Transverse colon (tissue), 4 donors: ENCODE data around the gene WSB1. TPM values are rescaled to one million over a fixed set of nuclear protein-coding genes. Genes with fewer than 3 reads are reported as not detected.
"Not testable (repeated sequence)": the region's sequence is repeated elsewhere in the genome, so short reads cannot be mapped to it uniquely, and the experiment has no call there.

ENCODE experiments used
- DNase-seq: peaks from one replicate; pipeline ENCODE4 v3.0.0-alpha.2; 2019
- H3K27ac ChIP-seq, 4 donors: fragments of 200-600 bp; sonication (generic); 2 replicates each; pipeline ENCODE4 v1.5.1; 2016 to 2018; ENCODE audit warnings: inconsistent platforms in 4 of 4
- H3K27me3 ChIP-seq: fragments of 200-600 bp; sonication (generic); 2 replicates; pipeline ENCODE4 v1.5.1; 2017; ENCODE audit warnings: inconsistent platforms
- H3K36me3 ChIP-seq, 4 donors: fragments of 200-600 bp; sonication (generic); 2 replicates each; pipeline ENCODE4 v1.5.1; 2017 to 2019; ENCODE audit warnings: inconsistent platforms in 4 of 4
- H3K4me1 ChIP-seq, 4 donors: fragments of 200-600 bp; sonication (generic); 2 replicates each; pipeline ENCODE4 v1.5.1; 2017 to 2020; ENCODE audit warnings: inconsistent platforms in 4 of 4
- H3K4me3 ChIP-seq, 4 donors: fragments of 200-600 bp; sonication (generic); 1 replicate in 1 of 4; 2 replicates in 3 of 4; pipeline versions ENCODE4 v1.5.1 to v1.6.1; 2017 to 2019; ENCODE audit warnings: inconsistent platforms in 4 of 4
- H3K9me3 ChIP-seq, 2 donors: fragments of 200-600 bp; sonication (generic); 2 replicates each; pipeline ENCODE4 v1.5.1; 2017 to 2019; ENCODE audit warnings: inconsistent platforms in 2 of 2
- CTCF ChIP-seq, 5 experiments: fragments of 200-600 bp in 3 of 5; fragments of 450-650 bp in 2 of 5; sonication (generic) in 3 of 5; IDR thresholded peaks; 1 replicate in 2 of 5; 2 replicates in 3 of 5; pipeline ENCODE4 v1.5.1; 2016 to 2017; ENCODE audit warnings: antibody characterized with exemption in 5 of 5, inconsistent platforms in 3 of 5, mild to moderate bottlenecking in 2 of 5, moderate library complexity in 1 of 5
- EP300 ChIP-seq: sonication (generic); formaldehyde crosslinking; IDR thresholded peaks from one replicate; pipeline ENCODE4 v1.6.1; 2017; ENCODE audit warnings: antibody characterized with exemption, low read depth
- POLR2A ChIP-seq: fragments of 450-650 bp; IDR thresholded peaks from one replicate; pipeline ENCODE4 v1.6.1; 2016; ENCODE audit warnings: antibody characterized with exemption, mild to moderate bottlenecking, moderate library complexity
- POLR2AphosphoS5 ChIP-seq, 3 donors: sonication (generic); formaldehyde crosslinking; IDR thresholded peaks; one replicate each; pipeline ENCODE4 v1.6.1; 2016; ENCODE audit warnings: antibody characterized with exemption in 3 of 3
- WGBS, 2 donors: methylation state at CpG; one replicate each; pipeline ENCODE4 v1.1.5; 2018; ENCODE audit warnings: low coverage in 1 of 2; 5-methylcytosine and 5-hydroxymethylcytosine counted together
- in situ Hi-C, 4 donors: fragments of 200-750 bp; cut with MboI; loops; one replicate each; pipeline versions ENCODE4 v1.15.0 to v1.15.1; 2017; ENCODE audit warnings: low sequenced_read_pairs in 3 of 4, low pct_ligation_motif_present in 1 of 4, low pct_unique_long_range_greater_than_20kb in 1 of 4
- intact Hi-C: fragments of 100-400 bp; cut with DNase I; formaldehyde crosslinking; loops from one replicate; pipeline ENCODE4 v1.15.1; 2023; ENCODE audit warnings: low total_unique reads
- total RNA-seq, 4 donors: library from RNA; depleted of rRNA; stranded (reverse); fragments of >200 nt; gene quantifications; one replicate each; pipeline ENCODE4 v1.1.0, GENCODE V29; 2016

The WSB1 gene
- total RNA-seq, 4 donors from 2014 or later: 90.4 to 335 (median 261) TPM

DNA sequence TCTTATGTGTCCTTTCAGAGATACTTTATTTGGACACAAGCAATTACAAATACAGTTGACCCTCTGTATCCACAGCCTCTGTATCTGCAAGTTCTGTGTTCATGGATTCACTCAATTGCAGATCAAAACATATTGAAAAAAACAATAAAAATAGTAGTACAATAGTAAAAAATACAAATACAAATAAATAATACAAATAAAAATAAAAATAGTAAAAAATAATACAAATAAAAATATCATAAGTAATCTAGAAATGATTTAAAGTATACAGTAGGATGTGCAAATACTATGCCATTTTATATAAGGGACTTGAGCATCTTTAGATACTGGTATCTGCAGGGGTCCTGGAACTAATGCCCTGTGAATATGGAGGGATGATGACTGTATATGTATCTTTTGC lies 47.4 kb upstream of the WSB1 start:
- Histone ChIP-seq H3K9me3 (no peaks in the 10 kb centered on the region), H3K4me3 (no peak overlapping the region), H3K27ac (peak overlapping the region; percentile 80 to 86 (median 83)), H3K4me1 (peaks cover 23 to 62% (median 29%) of the 10 kb centered on the region in 4 donors), H3K27me3 (no peaks in the 10 kb centered on the region), H3K36me3 (no peaks in the 10 kb centered on the region)
- DNase-seq: no peak
- intact Hi-C loops (no loop called here), in situ Hi-C loops (loop anchor here (5.0 to 25.0 kb wide), 4 partner anchors 86 to 366 kb away; partner anchors contain the start of gene KSR1 (in 1 of the 4))
- no peak for TF ChIP-seq CTCF (IDR thresholded peaks at IDR 0.05)
- no peak for TF ChIP-seq EP300
- TF ChIP-seq POLR2AphosphoS5 (IDR thresholded peaks at IDR 0.05): no peak
- no peak for TF ChIP-seq POLR2A

DNA sequence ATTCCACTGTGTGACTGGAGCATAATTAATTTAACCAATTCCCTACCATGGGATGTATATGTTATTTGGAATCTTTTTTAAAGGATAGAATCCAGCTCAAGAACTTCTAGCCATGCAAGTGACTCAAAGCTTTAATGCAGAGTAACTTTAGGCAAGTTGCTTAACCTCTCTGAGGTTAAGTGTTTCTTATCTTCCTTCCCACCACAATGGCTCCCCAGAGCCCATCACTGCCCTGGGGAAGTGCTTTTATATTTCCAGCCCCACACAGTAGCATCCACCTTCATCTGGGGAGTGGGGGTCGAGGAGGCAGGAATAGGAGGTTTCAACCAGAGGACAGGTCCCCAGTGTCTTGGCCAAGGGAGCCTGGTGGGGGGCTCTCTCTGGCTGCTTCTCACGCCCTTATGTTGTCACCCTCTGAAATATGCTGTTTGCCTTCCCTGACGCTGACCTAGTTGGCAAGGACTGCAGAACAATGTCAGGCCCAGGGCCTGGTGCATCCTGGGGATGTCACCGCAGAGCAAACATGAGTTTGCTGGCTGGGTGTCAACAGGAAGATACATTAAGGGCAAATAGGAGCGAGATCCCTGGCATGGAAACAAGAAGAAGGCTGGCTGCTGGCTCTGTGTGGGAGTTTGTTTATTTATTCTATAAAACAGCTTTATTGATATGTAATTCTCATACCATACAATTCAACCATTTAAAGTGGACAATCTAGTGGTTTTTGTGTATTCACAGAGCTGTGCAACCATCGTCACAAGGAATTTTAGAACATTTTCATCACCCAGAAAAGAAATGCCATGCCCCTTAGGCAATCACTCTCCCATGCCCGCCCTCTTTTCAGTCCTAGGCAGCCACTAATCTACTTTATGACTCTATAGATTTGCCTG lies 46.6 kb upstream of the WSB1 start:
- H3K4me1 ChIP-seq: peaks cover 23 to 54% (median 29%) of the 10 kb centered on the region in 4 donors
- in situ Hi-C loops (loop anchor here (5.0 to 25.0 kb wide), 4 partner anchors 85 to 365 kb away; partner anchors contain the start of gene KSR1 (in 1 of the 4)), intact Hi-C loops (no loop called here)
- H3K4me3 ChIP-seq: no peak overlapping the region
- TF ChIP-seq POLR2A (no peak), POLR2AphosphoS5 (IDR thresholded peaks at IDR 0.05) (peak; percentile 76 to 83 (median 76))
- no peaks in the 10 kb centered on the region for H3K9me3 ChIP-seq
- 26% methylated on average over 7 of the region's 7 CpGs; no CpG with 5 or more reads in 1 of the 2 donors for WGBS, 2 donors
- no peaks in the 10 kb centered on the region for H3K27me3 ChIP-seq
- DNase-seq: peak; percentile 81
- H3K36me3 ChIP-seq: no peaks in the 10 kb centered on the region
- H3K27ac ChIP-seq: peak overlapping the region; percentile 76 to 86 (median 82)

GRCh38 chr17:27247958-27248342 lies 46.0 kb upstream of the WSB1 start:
- Histone ChIP-seq H3K9me3 (no peaks in the 10 kb centered on the region), H3K27me3 (no peaks in the 10 kb centered on the region), H3K27ac (peak overlapping the region; percentile 76 to 86 (median 82)), H3K4me1 (peaks cover 23 to 49% (median 29%) of the 10 kb centered on the region in 4 donors), H3K36me3 (no peaks in the 10 kb centered on the region), H3K4me3 (no peak overlapping the region)
- in situ Hi-C loops: loop anchor here (5.0 to 25.0 kb wide), 4 partner anchors 84 to 364 kb away; partner anchors contain the start of gene KSR1 (in 1 of the 4)
- 54 to 68% methylated on average over 3 of the region's 3 CpGs for WGBS, 2 donors
- no peak for DNase-seq
- intact Hi-C loops: no loop called here
- TF ChIP-seq EP300 (no peak), POLR2AphosphoS5 (IDR thresholded peaks at IDR 0.05) (no peak), POLR2A (no peak), CTCF (IDR thresholded peaks at IDR 0.05) (no peak)

DNA sequence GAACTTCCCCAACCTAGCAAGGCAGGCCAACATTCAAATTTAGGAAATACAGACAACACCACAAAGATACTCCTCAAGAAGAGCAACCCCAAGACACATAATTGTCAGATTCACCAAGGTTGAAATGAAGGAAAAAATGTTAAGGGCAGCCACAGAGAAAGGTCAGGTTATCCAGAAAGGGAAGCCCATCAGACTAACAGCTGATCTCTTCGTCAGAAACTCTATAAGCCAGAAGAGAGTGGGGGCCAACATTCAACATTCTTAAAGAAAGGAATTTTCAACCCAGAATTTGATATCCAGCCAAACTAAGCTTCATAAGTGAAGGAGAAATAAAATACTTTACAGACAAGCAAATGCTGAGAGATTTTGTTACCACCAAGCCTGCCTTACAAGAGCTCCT lies 43.1 kb upstream of the WSB1 start:
- H3K4me3 ChIP-seq, H3K27me3 ChIP-seq, intact Hi-C loops, H3K9me3 ChIP-seq, DNase-seq, in situ Hi-C loops, H3K36me3 ChIP-seq: not testable (repeated sequence)
- Histone ChIP-seq H3K27ac (peak overlapping the region in 1 of 4 donors; percentile 12), H3K4me1 (peaks cover 16 to 27% (median 18%) of the 10 kb centered on the region in 4 donors)
- 63 to 80% methylated on average over 1 of the region's 1 CpG for WGBS, 2 donors

- H3K4me1 ChIP-seq, DNase-seq, H3K27ac ChIP-seq, H3K9me3 ChIP-seq, H3K27me3 ChIP-seq, H3K36me3 ChIP-seq, H3K4me3 ChIP-seq, in situ Hi-C loops, intact Hi-C loops: not testable (repeated sequence)
- WGBS, 2 donors: 88 to 100% methylated on average over 3 to 4 of the region's 4 CpGs
Measured at GRCh38 chr17:27254802-27255201, 39.1 kb upstream of the WSB1 start.
